DND-41 (cell line): Measurements from ENCODE around the gene MACROD2.

Experiments
- ATAC-seq: fragments of 200-7000 bp; cut with Tn5 transposase; 3 replicates; pipeline ENCODE4 v1.9.1; 2021; ENCODE audit warnings: low read depth; ENCODE audit not compliant: insufficient read depth
- DNase-seq: peaks from one replicate; pipeline ENCODE4 v3.0.0-alpha.2; 2020
- H2AFZ ChIP-seq: 2 replicates; pipeline ENCODE4 v1.6.0; 2012; ENCODE audit warnings: low read depth, low read length
- H3K27ac ChIP-seq: 2 replicates; pipeline ENCODE4 v1.5.1; 2012; ENCODE audit warnings: low read length, inconsistent platforms
- H3K27me3 ChIP-seq: fragments of 200-600 bp; sonication (generic); 2 replicates; pipeline ENCODE4 v1.6.0; 2012; ENCODE audit warnings: low read length, mild to moderate bottlenecking, inconsistent platforms; ENCODE audit not compliant: insufficient read depth, poor library complexity
- H3K36me3 ChIP-seq: 2 replicates; pipeline ENCODE4 v1.5.1; 2012; ENCODE audit warnings: low read length, inconsistent platforms; ENCODE audit not compliant: insufficient read depth
- H3K4me1 ChIP-seq: 2 replicates; pipeline ENCODE4 v1.5.1; 2012; ENCODE audit warnings: mild to moderate bottlenecking, low read length; ENCODE audit not compliant: insufficient read depth
- H3K4me2 ChIP-seq: 2 replicates; pipeline ENCODE4 v1.6.0; 2012; ENCODE audit warnings: mild to moderate bottlenecking, moderate library complexity, low read length, inconsistent platforms; ENCODE audit not compliant: insufficient read depth
- H3K4me3 ChIP-seq, 2 experiments: fragments of 200-600 bp in 1 of 2; shearing (Covaris generic) in 1 of 2; 2 replicates each; pipeline ENCODE4 v1.5.1; 2012 to 2016; ENCODE audit warnings: inconsistent platforms in 2 of 2, low read length in 2 of 2, mild to moderate bottlenecking in 2 of 2, low read depth in 1 of 2, moderate library complexity in 1 of 2
- H3K79me2 ChIP-seq: 2 replicates; pipeline ENCODE4 v1.6.0; 2012; ENCODE audit warnings: low read length, inconsistent platforms; ENCODE audit not compliant: insufficient read depth
- H3K9ac ChIP-seq: 2 replicates; pipeline ENCODE4 v1.6.0; 2012; ENCODE audit warnings: low read depth, mild to moderate bottlenecking, inconsistent platforms, low read length, moderate library complexity
- H3K9me3 ChIP-seq: 2 replicates; pipeline ENCODE4 v1.5.1; 2012; ENCODE audit warnings: low read length, moderate library complexity, mild to moderate bottlenecking, inconsistent platforms; ENCODE audit not compliant: insufficient read depth, severe bottlenecking
- H4K20me1 ChIP-seq: 2 replicates; pipeline ENCODE4 v1.6.0; 2012; ENCODE audit warnings: low read length; ENCODE audit not compliant: insufficient read depth
- EZH2 ChIP-seq: IDR thresholded peaks from 3 replicates; pipeline ENCODE4 v1.6.1; 2012; ENCODE audit warnings: borderline replicate concordance, low read depth, mild to moderate bottlenecking, moderate library complexity, low read length, inconsistent platforms; ENCODE audit not compliant: severe bottlenecking
- TF ChIP-seq, protein P1 (sequence below): IDR thresholded peaks from 2 replicates; pipeline ENCODE4 v1.5.1; 2012; ENCODE audit warnings: borderline replicate concordance, low read length, moderate library complexity, mild to moderate bottlenecking; ENCODE audit not compliant: poor library complexity, severe bottlenecking; ENCODE audit errors: extremely low read depth

MACROD2 gene

DNA sequence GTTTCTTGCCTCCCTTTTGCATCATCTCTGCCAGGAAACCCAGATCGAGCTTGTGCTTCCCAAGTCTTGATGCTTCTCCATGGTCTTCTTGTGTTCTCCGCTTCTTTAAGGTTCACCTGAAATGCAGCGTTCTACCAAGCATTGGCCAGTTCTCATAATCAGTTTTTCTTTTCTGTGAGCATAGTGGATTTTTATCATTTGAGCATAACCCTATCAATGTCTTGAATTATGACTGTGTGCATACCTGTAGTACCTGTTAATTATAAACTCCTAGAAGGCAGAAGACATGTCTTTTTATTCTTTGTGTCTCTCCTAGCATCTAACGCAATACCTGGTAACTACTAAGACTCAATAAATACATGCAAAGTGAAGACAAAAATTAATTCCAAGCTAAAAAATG lies 1146.5 kb downstream of the MACROD2 start:
- Histone ChIP-seq H3K79me2 (no peaks in the 10 kb centered on the region), H3K36me3 (no peaks in the 10 kb centered on the region), H2AFZ (0 out of 2 replicates have a peak overlapping the region, but pooled peaks have one; percentile 13), H3K4me3 (no peak overlapping the region), H3K9me3 (no peaks in the 10 kb centered on the region), H3K27me3 (no peaks in the 10 kb centered on the region), H3K27ac (no peak overlapping the region), H4K20me1 (no peaks in the 10 kb centered on the region), H3K9ac (no peak overlapping the region), H3K4me1 (no peaks in the 10 kb centered on the region), H3K4me2 (no peak overlapping the region)
- ATAC-seq = no peak
- DNase-seq = no peak
- TF ChIP-seq, protein P1, sequence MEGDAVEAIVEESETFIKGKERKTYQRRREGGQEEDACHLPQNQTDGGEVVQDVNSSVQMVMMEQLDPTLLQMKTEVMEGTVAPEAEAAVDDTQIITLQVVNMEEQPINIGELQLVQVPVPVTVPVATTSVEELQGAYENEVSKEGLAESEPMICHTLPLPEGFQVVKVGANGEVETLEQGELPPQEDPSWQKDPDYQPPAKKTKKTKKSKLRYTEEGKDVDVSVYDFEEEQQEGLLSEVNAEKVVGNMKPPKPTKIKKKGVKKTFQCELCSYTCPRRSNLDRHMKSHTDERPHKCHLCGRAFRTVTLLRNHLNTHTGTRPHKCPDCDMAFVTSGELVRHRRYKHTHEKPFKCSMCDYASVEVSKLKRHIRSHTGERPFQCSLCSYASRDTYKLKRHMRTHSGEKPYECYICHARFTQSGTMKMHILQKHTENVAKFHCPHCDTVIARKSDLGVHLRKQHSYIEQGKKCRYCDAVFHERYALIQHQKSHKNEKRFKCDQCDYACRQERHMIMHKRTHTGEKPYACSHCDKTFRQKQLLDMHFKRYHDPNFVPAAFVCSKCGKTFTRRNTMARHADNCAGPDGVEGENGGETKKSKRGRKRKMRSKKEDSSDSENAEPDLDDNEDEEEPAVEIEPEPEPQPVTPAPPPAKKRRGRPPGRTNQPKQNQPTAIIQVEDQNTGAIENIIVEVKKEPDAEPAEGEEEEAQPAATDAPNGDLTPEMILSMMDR = no peak
- TF ChIP-seq EZH2 = no peak

DNA sequence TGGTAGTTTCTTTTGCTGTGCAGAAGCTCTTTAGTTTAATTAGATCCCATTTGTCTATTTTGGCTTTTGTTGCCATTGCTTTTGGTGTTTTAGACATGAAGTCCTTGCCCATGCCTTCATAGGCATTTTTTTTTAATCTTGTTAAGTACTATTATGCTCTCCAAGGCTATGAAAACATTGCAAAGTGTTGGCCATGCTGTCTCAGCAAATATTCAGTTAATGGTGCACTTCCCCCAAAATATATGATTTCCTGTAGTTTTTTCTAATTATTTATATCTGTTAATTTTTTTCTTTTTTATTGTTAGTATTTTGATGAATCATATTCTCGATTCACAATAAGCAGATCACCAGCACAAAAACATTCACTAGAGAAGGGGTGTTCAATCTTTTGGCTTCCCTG lies 1148.2 kb downstream of the MACROD2 start:
- no peak for DNase-seq
- Histone ChIP-seq H2AFZ (no peak overlapping the region), H3K4me3 (no peak overlapping the region), H3K9ac (no peak overlapping the region), H3K4me2 (no peak overlapping the region), H3K4me1 (no peaks in the 10 kb centered on the region), H3K27ac (no peak overlapping the region), H3K79me2 (no peaks in the 10 kb centered on the region), H4K20me1 (no peaks in the 10 kb centered on the region), H3K36me3 (no peaks in the 10 kb centered on the region), H3K27me3 (no peaks in the 10 kb centered on the region), H3K9me3 (no peaks in the 10 kb centered on the region)
- TF ChIP-seq, protein P1 = no peak
- ATAC-seq = no peak

DNA sequence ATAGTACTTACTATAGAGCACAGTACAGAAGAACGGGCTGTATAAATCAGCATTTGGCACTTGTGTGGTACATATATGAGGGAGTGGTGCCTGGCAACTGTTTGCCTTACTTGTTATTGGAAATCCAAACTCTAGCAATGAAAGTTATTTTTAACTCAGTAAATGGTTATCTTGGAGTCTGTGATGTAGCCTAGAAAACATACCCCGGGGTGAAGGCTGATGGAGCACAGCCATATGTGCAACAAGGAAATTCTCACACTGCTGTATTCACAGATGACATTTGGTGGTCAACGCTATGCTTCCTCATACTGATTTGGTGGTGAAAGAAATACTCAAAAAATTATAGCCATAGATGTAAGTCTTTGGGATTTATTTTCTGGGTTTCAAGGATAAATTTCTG lies 1149.6 kb downstream of the MACROD2 start:
- Histone ChIP-seq H3K27ac (no peak overlapping the region), H3K9ac (no peak overlapping the region), H3K4me3 (no peak overlapping the region), H3K36me3 (no peaks in the 10 kb centered on the region), H2AFZ (no peak overlapping the region), H4K20me1 (no peaks in the 10 kb centered on the region), H3K4me2 (no peak overlapping the region), H3K4me1 (no peaks in the 10 kb centered on the region), H3K27me3 (no peaks in the 10 kb centered on the region), H3K9me3 (no peaks in the 10 kb centered on the region), H3K79me2 (no peaks in the 10 kb centered on the region)
- DNase-seq (no peak), ATAC-seq (no peak)
- TF ChIP-seq, protein P1 = no peak
- no peak for TF ChIP-seq EZH2

DNA sequence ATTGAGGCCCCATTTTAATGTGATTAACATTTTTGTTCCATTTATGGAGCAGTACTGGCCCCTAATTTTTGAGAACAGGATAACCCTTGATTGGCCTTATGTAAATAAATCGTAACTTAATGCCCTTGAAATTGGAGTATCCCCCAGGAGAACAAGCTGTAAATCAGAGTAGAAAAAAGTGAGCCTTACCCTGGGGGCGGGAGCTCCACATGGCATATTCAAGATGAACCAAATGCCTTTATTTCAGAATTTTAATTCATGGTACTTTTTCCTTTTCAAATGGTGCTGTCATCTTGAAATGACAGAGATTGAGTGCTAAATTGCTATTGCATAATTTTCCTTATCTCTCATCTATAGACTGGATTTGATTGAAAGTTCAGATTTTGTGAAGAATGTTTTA lies 1151.6 kb downstream of the MACROD2 start:
- ATAC-seq (no peak), DNase-seq (no peak)
- no peak overlapping the region for H3K4me3 ChIP-seq
- H3K4me2 ChIP-seq = no peak overlapping the region
- H2AFZ ChIP-seq = no peak overlapping the region
- no peaks in the 10 kb centered on the region for H3K9me3 ChIP-seq
- H3K36me3 ChIP-seq = no peaks in the 10 kb centered on the region
- H3K79me2 ChIP-seq = no peaks in the 10 kb centered on the region
- no peaks in the 10 kb centered on the region for H3K27me3 ChIP-seq
- H4K20me1 ChIP-seq = no peaks in the 10 kb centered on the region
- no peak overlapping the region for H3K9ac ChIP-seq
- no peaks in the 10 kb centered on the region for H3K4me1 ChIP-seq
- H3K27ac ChIP-seq = no peak overlapping the region
- TF ChIP-seq EZH2 = no peak
- TF ChIP-seq, protein P1 = no peak
